C4-2B (cell line): ENCODE measurements around the gene SEMA4B.

Experiments
- CTCF ChIP-seq: fragments of 450-650 bp; conservative IDR thresholded peaks from 2 replicates; pipeline ENCODE4 v1.5.1; 2017; ENCODE audit warnings: mild to moderate bottlenecking
- ZFX ChIP-seq: fragments of 450-650 bp; IDR thresholded peaks from 2 replicates; pipeline ENCODE4 v1.6.1; 2017

GRCh38 chr15:90189781-90190467, 11.2 kb upstream of the SEMA4B start:
- no peak for TF ChIP-seq CTCF
- no peak for TF ChIP-seq ZFX
